Upper lobe of left lung (tissue), 4 donors: ENCODE measurements around the gene CDKAL1.

ENCODE experiments used
- POLR2AphosphoS5 ChIP-seq, 2 donors: sonication (generic); formaldehyde crosslinking; IDR thresholded peaks; one replicate each; pipeline ENCODE4 v1.5.1; 2017; ENCODE audit warnings: antibody characterized with exemption in 2 of 2
- TF ChIP-seq, protein P1 (sequence below), 6 experiments: fragments of 450-650 bp in 4 of 6; fragments of 200-600 bp in 2 of 6; sonication (generic) in 2 of 6; IDR thresholded peaks; one replicate each; pipeline ENCODE4 v1.5.1; 2016 to 2019; ENCODE audit warnings: antibody characterized with exemption in 6 of 6

GRCh38 chr6:20718705-20719653 lies 184.7 kb downstream of the CDKAL1 start:
- TF ChIP-seq POLR2AphosphoS5 (IDR thresholded peaks at IDR 0.05): no peak
- TF ChIP-seq, protein P1, sequence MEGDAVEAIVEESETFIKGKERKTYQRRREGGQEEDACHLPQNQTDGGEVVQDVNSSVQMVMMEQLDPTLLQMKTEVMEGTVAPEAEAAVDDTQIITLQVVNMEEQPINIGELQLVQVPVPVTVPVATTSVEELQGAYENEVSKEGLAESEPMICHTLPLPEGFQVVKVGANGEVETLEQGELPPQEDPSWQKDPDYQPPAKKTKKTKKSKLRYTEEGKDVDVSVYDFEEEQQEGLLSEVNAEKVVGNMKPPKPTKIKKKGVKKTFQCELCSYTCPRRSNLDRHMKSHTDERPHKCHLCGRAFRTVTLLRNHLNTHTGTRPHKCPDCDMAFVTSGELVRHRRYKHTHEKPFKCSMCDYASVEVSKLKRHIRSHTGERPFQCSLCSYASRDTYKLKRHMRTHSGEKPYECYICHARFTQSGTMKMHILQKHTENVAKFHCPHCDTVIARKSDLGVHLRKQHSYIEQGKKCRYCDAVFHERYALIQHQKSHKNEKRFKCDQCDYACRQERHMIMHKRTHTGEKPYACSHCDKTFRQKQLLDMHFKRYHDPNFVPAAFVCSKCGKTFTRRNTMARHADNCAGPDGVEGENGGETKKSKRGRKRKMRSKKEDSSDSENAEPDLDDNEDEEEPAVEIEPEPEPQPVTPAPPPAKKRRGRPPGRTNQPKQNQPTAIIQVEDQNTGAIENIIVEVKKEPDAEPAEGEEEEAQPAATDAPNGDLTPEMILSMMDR (IDR thresholded peaks at IDR 0.05): no peak
